ENCODE data around the gene POLR1E. TPM values are rescaled to one million over a fixed set of nuclear protein-coding genes. Genes with fewer than 3 reads are reported as not detected.

Gene POLR1E
- total RNA-seq, 1 experiment from 2014 or later, result 45.8 TPM

DNA sequence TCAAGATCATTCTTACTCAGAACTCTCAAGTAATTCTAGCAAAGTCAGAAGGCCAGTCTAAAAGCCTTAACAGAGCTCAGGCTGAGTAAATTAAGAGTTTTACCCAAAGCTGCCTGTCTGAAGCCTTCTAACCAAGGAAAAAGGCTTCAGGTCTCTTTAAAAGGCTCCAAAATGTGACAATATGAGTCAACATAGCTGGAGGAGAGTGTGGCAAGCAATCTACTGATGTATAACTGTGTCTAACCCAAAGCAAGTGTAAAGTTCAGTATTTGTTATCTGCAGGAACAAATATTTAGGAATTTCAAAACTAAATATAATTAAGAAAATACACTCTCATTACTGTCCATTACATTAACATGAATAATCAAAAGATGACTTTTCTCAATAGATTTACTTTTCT is 31.5 kb upstream of the POLR1E start:
- H3K23ac ChIP-seq (ENCODE audit: insufficient read length, low read depth, low read length), result no peak overlapping the region
- no peaks in the 10 kb centered on the region for H3K27me3 ChIP-seq (ENCODE audit: insufficient read depth, low read length)
- peaks cover 23% of the 10 kb centered on the region for H3K79me2 ChIP-seq (ENCODE audit: insufficient read depth, low read length)
- Mint-ChIP-seq H3K27ac (no peak overlapping the region), H3K27me3 (ENCODE audit: low read depth) (0 out of 2 replicates have a peak, but pooled peaks cover 2% of the 10 kb centered on the region), H3K9me3 (peaks cover 3 to 9% of the 10 kb centered on the region in 2 experiments; a peak in 3 of 5 replicates), H3K36me3 (ENCODE audit: insufficient read depth in 1 of 3, low read depth in 3 of 3) (peaks cover 18 to 32% (median 22%) of the 10 kb centered on the region in 3 experiments), H3K4me3 (no peak overlapping the region), H3K4me1 (peaks cover 30 to 38% of the 10 kb centered on the region in 2 experiments)
- no peak overlapping the region for H2BK12ac ChIP-seq (ENCODE audit: insufficient read length, low read depth, low read length)
- TF ChIP-seq, protein P1, sequence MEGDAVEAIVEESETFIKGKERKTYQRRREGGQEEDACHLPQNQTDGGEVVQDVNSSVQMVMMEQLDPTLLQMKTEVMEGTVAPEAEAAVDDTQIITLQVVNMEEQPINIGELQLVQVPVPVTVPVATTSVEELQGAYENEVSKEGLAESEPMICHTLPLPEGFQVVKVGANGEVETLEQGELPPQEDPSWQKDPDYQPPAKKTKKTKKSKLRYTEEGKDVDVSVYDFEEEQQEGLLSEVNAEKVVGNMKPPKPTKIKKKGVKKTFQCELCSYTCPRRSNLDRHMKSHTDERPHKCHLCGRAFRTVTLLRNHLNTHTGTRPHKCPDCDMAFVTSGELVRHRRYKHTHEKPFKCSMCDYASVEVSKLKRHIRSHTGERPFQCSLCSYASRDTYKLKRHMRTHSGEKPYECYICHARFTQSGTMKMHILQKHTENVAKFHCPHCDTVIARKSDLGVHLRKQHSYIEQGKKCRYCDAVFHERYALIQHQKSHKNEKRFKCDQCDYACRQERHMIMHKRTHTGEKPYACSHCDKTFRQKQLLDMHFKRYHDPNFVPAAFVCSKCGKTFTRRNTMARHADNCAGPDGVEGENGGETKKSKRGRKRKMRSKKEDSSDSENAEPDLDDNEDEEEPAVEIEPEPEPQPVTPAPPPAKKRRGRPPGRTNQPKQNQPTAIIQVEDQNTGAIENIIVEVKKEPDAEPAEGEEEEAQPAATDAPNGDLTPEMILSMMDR (conservative IDR thresholded peaks at IDR 0.05), result no peak
- H3K4me2 ChIP-seq (ENCODE audit: insufficient read depth, insufficient read length, low read length), result no peak overlapping the region
- DNase-seq, result no peak
- H2BK120ac ChIP-seq (ENCODE audit: low read depth, low read length, poor library complexity, severe bottlenecking), result no peak overlapping the region
- no peaks in the 10 kb centered on the region for H4K20me1 ChIP-seq (ENCODE audit: control insufficient read depth, insufficient read depth, insufficient read length)
- H4K5ac ChIP-seq (ENCODE audit: insufficient read length, low read depth, low read length), result no peak overlapping the region
- H3T11ph ChIP-seq (ENCODE audit: low read length), result no peak overlapping the region
- H3K27ac ChIP-seq (ENCODE audit: insufficient read length, low read depth, low read length), result no peak overlapping the region
- H3K9ac ChIP-seq (ENCODE audit: extremely low read depth, insufficient read length, low read length), result no peak overlapping the region
- no peak overlapping the region for H3K18ac ChIP-seq (ENCODE audit: insufficient read length, low read depth, low read length)
- H3K23me2 ChIP-seq (ENCODE audit: insufficient read length, low read depth, low read length, poor library complexity, severe bottlenecking), result no peaks in the 10 kb centered on the region
- H3K14ac ChIP-seq (ENCODE audit: insufficient read depth, low read length), result no peak overlapping the region
- H3K4me1 ChIP-seq (ENCODE audit: insufficient read depth, low read length), result no peaks in the 10 kb centered on the region
- no peak overlapping the region for H2BK20ac ChIP-seq (ENCODE audit: low read depth, low read length, poor library complexity, severe bottlenecking)
- no peak overlapping the region for H2BK15ac ChIP-seq (ENCODE audit: low read depth, low read length)
- no peak overlapping the region for H3K56ac ChIP-seq (ENCODE audit: insufficient read length, low read depth, low read length)
- H4K8ac ChIP-seq (replicated peaks; ENCODE audit: insufficient read length, low read depth, low read length), result no peak overlapping the region
- H3K4ac ChIP-seq (ENCODE audit: low read depth, low read length), result no peak overlapping the region
- peaks cover 7% of the 10 kb centered on the region for H3K79me1 ChIP-seq (ENCODE audit: insufficient read depth, low read depth, low read length, poor library complexity, severe bottlenecking)
- no peak overlapping the region for H4K91ac ChIP-seq (ENCODE audit: insufficient read length, low read depth, low read length)
- H2AFZ ChIP-seq (ENCODE audit: low read length), result no peak overlapping the region
- no peak overlapping the region for H2AK5ac ChIP-seq (ENCODE audit: insufficient read length, low read length)
- H3K9me3 ChIP-seq (ENCODE audit: control insufficient read depth, low read depth, low read length), result no peaks in the 10 kb centered on the region
- no peak overlapping the region for H2BK5ac ChIP-seq (ENCODE audit: insufficient read length, low read length)
